ENCODE data around the gene FBXW4. TPM values are rescaled to one million over a fixed set of nuclear protein-coding genes. Genes with fewer than 3 reads are reported as not detected.

Gene FBXW4
- total and polyA plus RNA-seq, 10 of the 15 experiments (the other 5 are each of a cell fraction or from before 2014, with no cell fraction given) = 5.7 to 42.0 (median 27.5) TPM

DNA sequence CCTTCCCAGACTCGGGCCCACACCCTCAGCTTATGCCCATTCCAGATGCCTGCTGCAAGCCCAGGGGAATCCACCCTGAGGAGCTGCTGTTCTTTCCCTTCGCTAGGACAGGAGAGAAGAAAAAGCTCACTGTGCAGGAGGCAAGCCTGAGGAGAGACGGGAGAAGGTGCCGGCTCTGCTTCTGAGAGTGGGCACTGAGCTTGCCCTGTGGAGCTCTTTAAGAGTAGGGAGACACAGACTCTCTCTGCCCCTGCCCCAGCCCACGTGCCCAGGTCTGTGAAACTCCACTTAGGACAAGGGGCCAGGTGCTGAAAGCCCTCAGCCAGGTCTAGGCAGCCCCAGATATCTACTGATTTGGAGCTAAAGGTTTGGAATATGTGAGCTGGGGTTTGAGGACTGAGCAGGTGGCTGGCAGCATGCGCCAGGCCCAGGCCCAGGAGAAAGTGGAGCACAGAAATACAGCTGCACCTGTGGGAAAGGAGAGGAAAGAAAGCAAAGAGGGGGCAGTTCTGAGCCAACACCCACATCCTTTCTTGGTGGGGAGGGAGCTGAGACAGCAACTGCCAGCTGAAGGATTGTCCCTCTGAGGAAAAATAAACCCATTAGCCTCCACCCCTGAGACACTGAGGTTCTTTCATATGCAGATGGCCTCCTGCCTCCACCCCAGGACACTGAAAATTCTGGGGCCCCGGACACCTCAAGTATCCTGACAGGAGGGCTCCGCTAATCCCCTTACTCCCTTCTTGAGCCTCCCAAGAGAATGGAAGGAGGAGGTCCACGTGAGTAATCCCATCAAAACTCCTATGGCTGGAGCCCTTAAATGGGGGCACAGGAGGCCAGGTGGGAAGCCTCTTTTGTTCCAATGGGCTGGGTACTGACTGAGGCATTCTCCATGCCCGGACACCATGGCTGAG lies 114.2 kb downstream of the FBXW4 start:
- Histone ChIP-seq H3K27ac (ENCODE audit: control insufficient read depth, insufficient read depth) (no peak overlapping the region), H2AFZ (ENCODE audit: control insufficient read depth, low read depth, low read length) (no peak overlapping the region), H4K20me1 (ENCODE audit: control insufficient read depth, insufficient read depth) (no peaks in the 10 kb centered on the region), H3K27me3 (replicated peaks in 1 of 2; ENCODE audit: control insufficient read depth in 2 of 2, insufficient read depth in 2 of 2, low read length in 1 of 2) (no peaks in the 10 kb centered on the region), H3K9me3 (replicated peaks; ENCODE audit: control insufficient read depth, insufficient read depth, low read length) (no peaks in the 10 kb centered on the region), H3K4me1 (ENCODE audit: control insufficient read depth, insufficient read depth, low read length) (no peaks in the 10 kb centered on the region), H3K79me2 (ENCODE audit: control insufficient read depth, insufficient read depth, low read length) (no peaks in the 10 kb centered on the region), H3K36me3 (ENCODE audit: control insufficient read depth in 2 of 2, insufficient read depth in 2 of 2, low read length in 1 of 2) (peaks cover 2 to 3% of the 10 kb centered on the region in 2 experiments; a peak in 3 of 4 replicates), H3K4me2 (ENCODE audit: control insufficient read depth, insufficient read depth) (no peak overlapping the region), H3K9ac (ENCODE audit: control insufficient read depth, insufficient read depth, low read length) (no peak overlapping the region), H3K4me3 (no peak overlapping the region)
- DNase-seq (ENCODE audit: low read depth, low spot score) = no peak
- RAD21 ChIA-PET (ENCODE audit: unreplicated experiment) = interaction anchor here (1.2 to 1.3 kb wide), 2 partner anchors 11 to 22 kb away, joined by 3 to 4 read pairs; no protein-coding TSS in a partner anchor
- no peak for TF ChIP-seq ZNF274 (IDR thresholded peaks at IDR 0.05; ENCODE audit: insufficient read depth, insufficient read length)
- TF ChIP-seq ETV6 (conservative IDR thresholded peaks at IDR 0.05 in 1 of 2, IDR thresholded peaks at IDR 0.05 in 1 of 2; ENCODE audit: borderline replicate concordance in 1 of 2, low read depth in 1 of 2) = no peak
- TF ChIP-seq SPI1 (IDR thresholded peaks at IDR 0.05; ENCODE audit: borderline replicate concordance, insufficient read depth, low read depth, low read length) = no peak
- TF ChIP-seq, protein P1, sequence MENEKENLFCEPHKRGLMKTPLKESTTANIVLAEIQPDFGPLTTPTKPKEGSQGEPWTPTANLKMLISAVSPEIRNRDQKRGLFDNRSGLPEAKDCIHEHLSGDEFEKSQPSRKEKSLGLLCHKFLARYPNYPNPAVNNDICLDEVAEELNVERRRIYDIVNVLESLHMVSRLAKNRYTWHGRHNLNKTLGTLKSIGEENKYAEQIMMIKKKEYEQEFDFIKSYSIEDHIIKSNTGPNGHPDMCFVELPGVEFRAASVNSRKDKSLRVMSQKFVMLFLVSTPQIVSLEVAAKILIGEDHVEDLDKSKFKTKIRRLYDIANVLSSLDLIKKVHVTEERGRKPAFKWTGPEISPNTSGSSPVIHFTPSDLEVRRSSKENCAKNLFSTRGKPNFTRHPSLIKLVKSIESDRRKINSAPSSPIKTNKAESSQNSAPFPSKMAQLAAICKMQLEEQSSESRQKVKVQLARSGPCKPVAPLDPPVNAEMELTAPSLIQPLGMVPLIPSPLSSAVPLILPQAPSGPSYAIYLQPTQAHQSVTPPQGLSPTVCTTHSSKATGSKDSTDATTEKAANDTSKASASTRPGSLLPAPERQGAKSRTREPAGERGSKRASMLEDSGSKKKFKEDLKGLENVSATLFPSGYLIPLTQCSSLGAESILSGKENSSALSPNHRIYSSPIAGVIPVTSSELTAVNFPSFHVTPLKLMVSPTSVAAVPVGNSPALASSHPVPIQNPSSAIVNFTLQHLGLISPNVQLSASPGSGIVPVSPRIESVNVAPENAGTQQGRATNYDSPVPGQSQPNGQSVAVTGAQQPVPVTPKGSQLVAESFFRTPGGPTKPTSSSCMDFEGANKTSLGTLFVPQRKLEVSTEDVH (IDR thresholded peaks at IDR 0.05; ENCODE audit: low read depth, partially characterized antibody) = no peak
- TF ChIP-seq SMARCA5 (IDR thresholded peaks at IDR 0.05) = no peak
- TF ChIP-seq SP1 (IDR thresholded peaks at IDR 0.05; ENCODE audit: low read depth, low read length) = no peak
- no TSS peak for BruUV-seq (replicated peaks)
- CTCF ChIA-PET = interaction anchor here (0.7 to 2.4 kb wide), 5 partner anchors 9 to 367 kb away, joined by 3 to 7 read pairs (median 5); no protein-coding TSS in a partner anchor
- in situ Hi-C loops (cut with MboI) (no loop called here), intact Hi-C loops (cut with micrococcal nuclease; ENCODE audit: unreplicated experiment) (no loop called here)
- 83% methylated on average over 10 of the region's 10 CpGs for WGBS (ENCODE audit: insufficient coverage, insufficient replicate concordance, low lambda C conversion rate, missing lambda C conversion rate)
- SMC1A ChIA-PET (ENCODE audit: uncharacterized antibody, unreplicated experiment) = interaction anchor here (0.9 to 1.1 kb wide), 2 partner anchors 10 to 12 kb away, joined by 3 read pairs; no protein-coding TSS in a partner anchor
- POLR2A ChIA-PET = interaction anchor here (0.5 to 0.7 kb wide), 4 partner anchors 10 to 1164 kb away, joined by 3 to 4 read pairs (median 3); no protein-coding TSS in a partner anchor
- ATAC-seq = no peak
- no peak for FAIRE-seq

All from GM12878 (cell line).